Astrocyte (in vitro differentiated cells and primary cell): ENCODE data around the gene ABCC8. TPM values are rescaled to one million over a fixed set of nuclear protein-coding genes. Genes with fewer than 3 reads are reported as not detected.
A peak's percentile ranks its signal among the peaks of the same experiment; 100 is the strongest.

Experiments used
- DNase-seq: peaks from one replicate; pipeline ENCODE4 v3.0.0-alpha.2; 2010; ENCODE audit warnings: low read depth
- FAIRE-seq: peaks from 2 replicates; lab custom pipeline; 2011; peaks lifted over from hg19 to GRCh38; lab: Jason Lieb, UNC
- H2AFZ ChIP-seq: 2 replicates; pipeline ENCODE4 v1.6.0; 2012; ENCODE audit warnings: low read depth, low read length, inconsistent platforms
- H3K27ac ChIP-seq: 2 replicates; pipeline ENCODE4 v1.5.1; 2011; ENCODE audit warnings: low read depth, low read length, inconsistent platforms
- H3K27me3 ChIP-seq: 2 replicates; pipeline ENCODE4 v1.6.0; 2011; ENCODE audit warnings: low read length, inconsistent platforms; ENCODE audit not compliant: insufficient read depth
- H3K36me3 ChIP-seq: 2 replicates; pipeline ENCODE4 v1.5.1; 2011; ENCODE audit warnings: low read length, inconsistent platforms; ENCODE audit not compliant: insufficient read depth
- H3K4me1 ChIP-seq: 2 replicates; pipeline ENCODE4 v1.5.1; 2011; ENCODE audit warnings: low read length, inconsistent platforms; ENCODE audit not compliant: insufficient read depth
- H3K4me2 ChIP-seq: 2 replicates; pipeline ENCODE4 v1.6.0; 2012; ENCODE audit warnings: low read length, inconsistent platforms
- H3K4me3 ChIP-seq: 2 replicates; pipeline ENCODE4 v1.5.1; 2011; ENCODE audit warnings: low read depth, mild to moderate bottlenecking, low read length, inconsistent platforms; ENCODE audit not compliant: insufficient read depth
- H3K79me2 ChIP-seq: 2 replicates; pipeline ENCODE4 v1.6.0; 2012; ENCODE audit warnings: mild to moderate bottlenecking, low read length, inconsistent platforms; ENCODE audit not compliant: insufficient read depth
- H3K9ac ChIP-seq: 2 replicates; pipeline ENCODE4 v1.6.0; 2012; ENCODE audit warnings: mild to moderate bottlenecking, low read length, inconsistent platforms
- H3K9me3 ChIP-seq: 2 replicates; pipeline ENCODE4 v1.5.1; 2012; ENCODE audit warnings: low read depth, mild to moderate bottlenecking, low read length, inconsistent platforms; ENCODE audit not compliant: insufficient read depth
- H4K20me1 ChIP-seq: 2 replicates; pipeline ENCODE4 v1.6.0; 2012; ENCODE audit warnings: low read length, inconsistent platforms; ENCODE audit not compliant: insufficient read depth
- H3K27ac Mint-ChIP-seq: one replicate; pipeline ENCODE4 v1.8.0; 2021; ENCODE audit warnings: mild to moderate bottlenecking, mixed read lengths; ENCODE audit not compliant: unreplicated experiment
- H3K27me3 Mint-ChIP-seq: one replicate; pipeline ENCODE4 v1.8.0; 2021; ENCODE audit warnings: low read depth, mixed read lengths; ENCODE audit not compliant: unreplicated experiment
- H3K36me3 Mint-ChIP-seq: one replicate; pipeline ENCODE4 v1.8.0; 2021; ENCODE audit warnings: low read depth, mixed read lengths; ENCODE audit not compliant: unreplicated experiment
- H3K4me1 Mint-ChIP-seq: one replicate; pipeline ENCODE4 v1.8.0; 2021; ENCODE audit warnings: low read depth, mixed read lengths; ENCODE audit not compliant: unreplicated experiment
- H3K4me3 Mint-ChIP-seq: one replicate; pipeline ENCODE4 v1.8.0; 2021; ENCODE audit warnings: mild to moderate bottlenecking, moderate library complexity, mixed read lengths; ENCODE audit not compliant: unreplicated experiment
- H3K9me3 Mint-ChIP-seq: one replicate; pipeline ENCODE4 v1.8.0; 2021; ENCODE audit warnings: mild to moderate bottlenecking, mixed read lengths; ENCODE audit not compliant: unreplicated experiment
- EZH2 ChIP-seq: IDR thresholded peaks from 2 replicates; pipeline ENCODE4 v1.6.1; 2012; ENCODE audit warnings: mild to moderate bottlenecking, low read length, inconsistent platforms; ENCODE audit not compliant: insufficient read depth
- total RNA-seq: library from RNA; stranded (reverse); gene quantifications from 2 replicates; pipeline ENCODE4 v1.2.1, GENCODE V29; 2021
- TF ChIP-seq, protein P1 (sequence below): IDR thresholded peaks from 2 replicates; pipeline ENCODE4 v1.5.1; 2011; ENCODE audit warnings: low read depth, mild to moderate bottlenecking, inconsistent platforms, low read length, moderate library complexity; ENCODE audit not compliant: insufficient read depth

Gene ABCC8
- total RNA-seq, 1 donor from 2014 or later: not detected

DNA sequence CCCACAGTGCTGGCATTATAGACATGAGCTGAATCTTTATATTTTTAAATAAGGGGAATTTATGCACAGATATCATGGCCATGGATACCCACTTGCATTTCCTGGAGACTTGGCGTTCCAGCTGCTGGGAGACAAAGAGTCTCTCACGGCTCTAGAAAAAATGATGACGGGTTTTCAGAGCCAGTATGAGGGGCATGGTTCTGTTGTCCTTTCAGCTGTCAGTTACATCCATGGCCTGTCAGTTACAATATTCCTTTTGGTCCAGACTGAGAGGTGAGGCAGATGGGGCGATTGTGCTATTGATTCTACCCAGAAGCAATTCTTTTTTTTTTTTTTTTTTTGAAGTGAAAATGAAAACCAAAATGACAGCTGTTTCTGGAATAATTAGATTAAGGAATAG, 37.8 kb upstream of the ABCC8 start:
- no peak for TF ChIP-seq EZH2
- TF ChIP-seq, protein P1, sequence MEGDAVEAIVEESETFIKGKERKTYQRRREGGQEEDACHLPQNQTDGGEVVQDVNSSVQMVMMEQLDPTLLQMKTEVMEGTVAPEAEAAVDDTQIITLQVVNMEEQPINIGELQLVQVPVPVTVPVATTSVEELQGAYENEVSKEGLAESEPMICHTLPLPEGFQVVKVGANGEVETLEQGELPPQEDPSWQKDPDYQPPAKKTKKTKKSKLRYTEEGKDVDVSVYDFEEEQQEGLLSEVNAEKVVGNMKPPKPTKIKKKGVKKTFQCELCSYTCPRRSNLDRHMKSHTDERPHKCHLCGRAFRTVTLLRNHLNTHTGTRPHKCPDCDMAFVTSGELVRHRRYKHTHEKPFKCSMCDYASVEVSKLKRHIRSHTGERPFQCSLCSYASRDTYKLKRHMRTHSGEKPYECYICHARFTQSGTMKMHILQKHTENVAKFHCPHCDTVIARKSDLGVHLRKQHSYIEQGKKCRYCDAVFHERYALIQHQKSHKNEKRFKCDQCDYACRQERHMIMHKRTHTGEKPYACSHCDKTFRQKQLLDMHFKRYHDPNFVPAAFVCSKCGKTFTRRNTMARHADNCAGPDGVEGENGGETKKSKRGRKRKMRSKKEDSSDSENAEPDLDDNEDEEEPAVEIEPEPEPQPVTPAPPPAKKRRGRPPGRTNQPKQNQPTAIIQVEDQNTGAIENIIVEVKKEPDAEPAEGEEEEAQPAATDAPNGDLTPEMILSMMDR: no peak
- H3K4me1 Mint-ChIP-seq: peaks cover 6% of the 10 kb centered on the region
- no peaks in the 10 kb centered on the region for H3K4me1 ChIP-seq
- H3K27me3 ChIP-seq: peaks cover 21% of the 10 kb centered on the region
- no peak for DNase-seq
- H3K36me3 ChIP-seq: no peaks in the 10 kb centered on the region
- H3K79me2 ChIP-seq: no peaks in the 10 kb centered on the region
- H3K27me3 Mint-ChIP-seq: peaks cover 45% of the 10 kb centered on the region
- no peak overlapping the region for H3K27ac Mint-ChIP-seq
- no peak overlapping the region for H2AFZ ChIP-seq
- no peaks in the 10 kb centered on the region for H3K36me3 Mint-ChIP-seq
- H4K20me1 ChIP-seq: no peaks in the 10 kb centered on the region
- no peak overlapping the region for H3K9ac ChIP-seq
- no peak overlapping the region for H3K4me3 ChIP-seq
- no peak overlapping the region for H3K4me2 ChIP-seq
- H3K4me3 Mint-ChIP-seq: no peak overlapping the region
- H3K9me3 Mint-ChIP-seq: peaks cover 4% of the 10 kb centered on the region
- no peaks in the 10 kb centered on the region for H3K9me3 ChIP-seq
- no peak for FAIRE-seq
- H3K27ac ChIP-seq: no peak overlapping the region

GRCh38 chr11:17513853-17514252, 37.2 kb upstream of the ABCC8 start:
- no peak overlapping the region for H3K4me2 ChIP-seq
- no peak overlapping the region for H2AFZ ChIP-seq
- no peaks in the 10 kb centered on the region for H3K4me1 ChIP-seq
- no peak for DNase-seq
- no peak overlapping the region for H3K4me3 ChIP-seq
- no peak overlapping the region for H3K9ac ChIP-seq
- Mint-ChIP-seq H3K27ac (peak overlapping the region; percentile 81), H3K36me3 (no peaks in the 10 kb centered on the region), H3K4me3 (no peak overlapping the region), H3K9me3 (peaks cover 4% of the 10 kb centered on the region), H3K27me3 (peaks cover 42% of the 10 kb centered on the region), H3K4me1 (peaks cover 9% of the 10 kb centered on the region)
- H3K9me3 ChIP-seq: no peaks in the 10 kb centered on the region
- H3K79me2 ChIP-seq: no peaks in the 10 kb centered on the region
- FAIRE-seq: no peak
- H3K27me3 ChIP-seq: peaks cover 21% of the 10 kb centered on the region
- TF ChIP-seq, protein P1: no peak
- TF ChIP-seq EZH2: no peak
- no peaks in the 10 kb centered on the region for H3K36me3 ChIP-seq
- no peak overlapping the region for H3K27ac ChIP-seq
- no peaks in the 10 kb centered on the region for H4K20me1 ChIP-seq

DNA sequence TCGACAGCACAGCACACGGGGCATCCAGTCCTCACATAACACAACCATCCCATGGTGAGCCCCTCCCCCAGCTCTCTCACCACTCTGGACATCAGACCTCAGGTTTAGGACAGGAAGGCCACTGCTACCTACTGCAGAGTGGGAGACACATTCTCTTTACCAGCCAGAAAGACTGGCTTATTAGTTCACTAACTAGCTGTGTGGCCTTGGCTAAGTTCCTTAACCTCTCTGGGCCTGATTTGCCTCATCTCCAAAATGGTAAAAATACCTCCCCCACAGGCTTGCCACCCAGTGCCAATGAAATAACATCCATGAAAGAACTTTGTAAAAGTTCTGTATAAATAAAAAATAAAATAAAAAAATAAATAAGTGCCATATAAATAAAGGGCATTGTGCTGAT, 35.5 kb upstream of the ABCC8 start:
- H3K9me3 Mint-ChIP-seq: peaks cover 1% of the 10 kb centered on the region
- Histone ChIP-seq H3K27me3 (peaks cover 19% of the 10 kb centered on the region), H2AFZ (no peak overlapping the region), H3K27ac (no peak overlapping the region), H3K9ac (no peak overlapping the region), H3K4me1 (no peaks in the 10 kb centered on the region), H3K79me2 (no peaks in the 10 kb centered on the region), H3K9me3 (no peaks in the 10 kb centered on the region), H3K36me3 (no peaks in the 10 kb centered on the region), H3K4me2 (no peak overlapping the region), H4K20me1 (no peaks in the 10 kb centered on the region), H3K4me3 (no peak overlapping the region)
- TF ChIP-seq, protein P1: no peak
- TF ChIP-seq EZH2: no peak
- H3K27ac Mint-ChIP-seq: no peak overlapping the region
- H3K4me3 Mint-ChIP-seq: no peak overlapping the region
- FAIRE-seq (no peak), DNase-seq (no peak)
- peaks cover 17% of the 10 kb centered on the region for H3K4me1 Mint-ChIP-seq
- H3K27me3 Mint-ChIP-seq: peaks cover 42% of the 10 kb centered on the region
- H3K36me3 Mint-ChIP-seq: no peaks in the 10 kb centered on the region
